Adrenal gland (tissue), 12 donors: ENCODE data around the gene CELSR2. TPM values are rescaled to one million over a fixed set of nuclear protein-coding genes. Genes with fewer than 3 reads are reported as not detected.

Experiments
- DNase-seq, 7 donors: peaks; one replicate each; pipeline ENCODE4 v3.0.0-alpha.2; 2019 to 2020
- H3K27ac ChIP-seq, 5 donors: fragments of 200-600 bp; sonication (generic) in 4 of 5; 1 replicate in 3 of 5; 2 replicates in 2 of 5; pipeline versions ENCODE4 v1.5.1 to v1.8.0; 2016 to 2020; ENCODE audit warnings: mild to moderate bottlenecking in 1 of 5
- H3K27me3 ChIP-seq: fragments of 200-600 bp; 2 replicates; pipeline ENCODE4 v1.8.0; 2021
- H3K36me3 ChIP-seq, 2 donors: fragments of 200-600 bp; replicated peaks in 1 of 2; 1 replicate in 1 of 2; 2 replicates in 1 of 2; pipeline versions ENCODE4 v1.5.1 to v1.8.0; 2018 to 2022
- H3K4me1 ChIP-seq, 2 donors: fragments of 200-600 bp; replicated peaks in 1 of 2; 1 replicate in 1 of 2; 2 replicates in 1 of 2; pipeline versions ENCODE4 v1.5.1 to v1.8.0; 2018 to 2021
- H3K4me3 ChIP-seq, 4 donors: fragments of 200-600 bp; sonication (generic) in 3 of 4; one replicate each; pipeline ENCODE4 v1.5.1; 2016 to 2018
- H3K9me3 ChIP-seq, 3 donors: fragments of 200-600 bp; sonication (generic) in 1 of 3; replicated peaks in 1 of 3; 1 replicate in 2 of 3; 2 replicates in 1 of 3; pipeline versions ENCODE4 v1.5.1 to v1.8.0; 2016 to 2021
- POLR2A ChIP-seq, 2 donors: fragments of 450-650 bp; IDR thresholded peaks; one replicate each; pipeline ENCODE4 v1.6.1; 2017; ENCODE audit warnings: antibody characterized with exemption in 2 of 2, mild to moderate bottlenecking in 2 of 2, moderate library complexity in 1 of 2
- WGBS, 4 donors: extraction: QIAGEN DNeasy Blood & Tissue Kit in 2 of 4; methylation state at CpG; one replicate each; pipeline versions ENCODE4 v1.1.5 to v1.1.7; 2013 to 2017; 5-methylcytosine and 5-hydroxymethylcytosine counted together
- intact Hi-C, 2 donors: fragments of 100-400 bp; cut with DNase I; formaldehyde crosslinking; loops; one replicate each; pipeline versions ENCODE4 v1.14.1 to v1.15.0; 2022 to 2023
- polyA plus RNA-seq, 3 donors: library from polyadenylated mRNA; stranded (reverse); fragments of 200-250 nt in 2 of 3; fragments of 350-450 nt in 1 of 3; fragmentation: Illumina TruSeq in 1 of 3; extraction: RNeasy Lipid Tissue Mini Kit (QIAGEN cat#74804) in 1 of 3; gene quantifications; one replicate each; pipeline ENCODE4 v1.2.3, GENCODE V29; 2013 to 2014
- total RNA-seq, 9 donors: library from RNA; depleted of rRNA in 4 of 9; stranded (reverse); fragments of >200 nt in 4 of 9; fragments of 120-200 nt in 1 of 9; fragmentation: NEBNext Ultra II Directional in 1 of 9; extraction: Animal tissue kit (Norgen Biotek cat#: 25700) in 1 of 9; gene quantifications; one replicate each; pipeline versions ENCODE4 v1.1.0 to v1.2.4, GENCODE V29; 2013 to 2023
- TF ChIP-seq, protein P1 (sequence below), 6 experiments: fragments of 450-650 bp in 4 of 6; fragments of 200-600 bp in 2 of 6; sonication (generic) in 1 of 6; IDR thresholded peaks; 1 replicate in 5 of 6; 2 replicates in 1 of 6; pipeline versions ENCODE4 v1.5.1 to v1.8.0; 2016 to 2021; ENCODE audit warnings: antibody characterized with exemption in 6 of 6, mild to moderate bottlenecking in 2 of 6, moderate library complexity in 1 of 6
- donor health status: healthy with polysubstance abuse.
- donor health status: Bipolar disorder and iron deficiency.
- donor health status: DM: yes; HTN: yes; CAD: no.
- donor health status: DM: no; HTN: no; CAD: no.
- donor health status: DM: no; HTN: no; CAD: no.
- donor health status: DM: yes; HTN: yes; CAD: no.

The CELSR2 gene
- total and polyA plus RNA-seq, 12 donors = 0.89 to 9.1 (median 5.1) TPM

DNA sequence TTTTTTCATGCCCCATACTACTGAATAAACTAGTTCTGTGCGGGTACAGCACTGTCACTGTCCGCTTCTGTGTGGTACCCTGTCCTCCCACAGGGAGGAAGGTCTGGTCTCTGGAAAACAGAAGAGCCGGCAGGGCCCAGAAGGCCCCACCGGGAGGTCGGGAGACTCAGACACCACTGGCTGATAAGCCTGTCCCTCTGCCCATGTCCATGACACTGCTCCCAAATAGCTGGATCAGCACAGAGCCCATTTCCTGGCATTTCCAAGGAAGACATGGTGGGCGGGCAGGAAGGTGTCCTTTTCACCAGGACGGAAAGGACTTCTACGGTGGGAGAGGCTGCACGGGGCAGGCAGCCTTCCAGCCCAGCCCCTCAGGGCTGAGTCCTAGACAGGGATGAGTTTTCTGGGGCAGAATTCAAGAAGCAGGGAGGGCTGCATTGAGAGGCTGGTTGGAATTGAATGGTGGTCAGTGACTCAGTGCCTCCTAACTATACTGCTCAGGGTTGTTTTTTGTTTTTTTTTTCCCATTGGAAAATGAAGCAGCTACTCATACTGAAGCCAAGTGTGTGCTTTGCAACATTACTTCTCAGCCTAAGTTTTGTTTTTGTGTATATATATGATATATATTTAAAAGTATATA lies 26.5 kb downstream of the CELSR2 start:
- Histone ChIP-seq H3K4me1 (peaks cover 0 to 4% of the 10 kb centered on the region in 2 donors), H3K4me3 (no peak overlapping the region), H3K36me3 (no peaks in the 10 kb centered on the region), H3K27me3 (no peaks in the 10 kb centered on the region), H3K9me3 (no peaks in the 10 kb centered on the region), H3K27ac (peak overlapping the region in 2 of 5 donors; percentile 29 to 44)
- 61 to 76% (median 75%) methylated on average over 9 of the region's 9 CpGs for WGBS, 4 donors
- TF ChIP-seq POLR2A (IDR thresholded peaks at IDR 0.05) = no peak
- TF ChIP-seq, protein P1, sequence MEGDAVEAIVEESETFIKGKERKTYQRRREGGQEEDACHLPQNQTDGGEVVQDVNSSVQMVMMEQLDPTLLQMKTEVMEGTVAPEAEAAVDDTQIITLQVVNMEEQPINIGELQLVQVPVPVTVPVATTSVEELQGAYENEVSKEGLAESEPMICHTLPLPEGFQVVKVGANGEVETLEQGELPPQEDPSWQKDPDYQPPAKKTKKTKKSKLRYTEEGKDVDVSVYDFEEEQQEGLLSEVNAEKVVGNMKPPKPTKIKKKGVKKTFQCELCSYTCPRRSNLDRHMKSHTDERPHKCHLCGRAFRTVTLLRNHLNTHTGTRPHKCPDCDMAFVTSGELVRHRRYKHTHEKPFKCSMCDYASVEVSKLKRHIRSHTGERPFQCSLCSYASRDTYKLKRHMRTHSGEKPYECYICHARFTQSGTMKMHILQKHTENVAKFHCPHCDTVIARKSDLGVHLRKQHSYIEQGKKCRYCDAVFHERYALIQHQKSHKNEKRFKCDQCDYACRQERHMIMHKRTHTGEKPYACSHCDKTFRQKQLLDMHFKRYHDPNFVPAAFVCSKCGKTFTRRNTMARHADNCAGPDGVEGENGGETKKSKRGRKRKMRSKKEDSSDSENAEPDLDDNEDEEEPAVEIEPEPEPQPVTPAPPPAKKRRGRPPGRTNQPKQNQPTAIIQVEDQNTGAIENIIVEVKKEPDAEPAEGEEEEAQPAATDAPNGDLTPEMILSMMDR (IDR thresholded peaks at IDR 0.05) = no peak
- DNase-seq = peak in 1 of 7 donors; percentile 14
- intact Hi-C loops = loop anchor here (2.0 to 10.0 kb wide), 2 partner anchors 123 to 259 kb away; partner anchors contain the start of gene GPR61 (in 2 of the 2)

DNA sequence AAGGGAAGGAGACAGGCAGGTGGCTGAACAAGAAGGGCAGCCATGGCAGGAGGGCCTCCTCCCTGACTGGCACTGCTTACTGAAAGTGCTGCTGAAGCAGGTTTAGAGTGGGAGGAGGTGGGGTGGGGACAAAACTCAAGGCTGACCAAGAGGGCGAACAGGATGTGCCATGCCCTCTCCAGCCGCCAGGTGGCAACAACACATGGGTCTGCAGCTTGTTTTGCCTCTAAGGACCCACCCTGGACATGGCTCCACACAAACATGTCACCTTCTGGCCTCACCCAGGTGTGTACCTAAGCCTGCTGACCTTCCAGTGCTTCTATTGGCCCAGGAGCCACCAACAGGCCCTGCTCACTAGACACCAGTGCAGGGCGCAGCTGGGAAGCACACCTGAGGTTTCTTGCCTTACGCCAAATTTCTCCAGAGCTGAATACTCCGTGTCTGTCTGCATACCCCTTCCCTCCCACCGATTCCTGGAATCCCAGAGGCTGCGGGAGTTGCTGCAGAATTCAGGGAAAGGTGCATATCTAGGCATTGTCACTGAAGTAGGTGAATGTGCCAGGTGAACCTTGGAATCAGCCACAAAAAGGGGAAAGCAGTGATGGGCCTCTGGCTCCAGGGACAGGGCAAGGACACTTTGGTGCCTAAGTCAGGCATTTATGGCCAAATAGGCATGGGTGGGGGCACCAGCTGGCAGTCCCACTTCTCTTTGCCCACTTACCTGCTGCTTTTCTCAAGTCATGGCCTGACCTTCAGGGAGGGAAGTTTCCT lies 28.3 kb downstream of the CELSR2 start:
- intact Hi-C loops = loop anchor here (2.0 to 10.0 kb wide), 2 partner anchors 121 to 257 kb away; partner anchors contain the start of gene GPR61 (in 2 of the 2)
- Histone ChIP-seq H3K4me3 (no peak overlapping the region), H3K9me3 (no peaks in the 10 kb centered on the region), H3K27me3 (no peaks in the 10 kb centered on the region), H3K27ac (no peak overlapping the region), H3K36me3 (no peaks in the 10 kb centered on the region), H3K4me1 (peaks cover 0 to 14% of the 10 kb centered on the region in 2 donors)
- WGBS, 4 donors = 64 to 69% (median 66%) methylated on average over 7 of the region's 7 CpGs
- peak; percentile 78 to 94 (median 84) for DNase-seq
- TF ChIP-seq POLR2A (IDR thresholded peaks at IDR 0.05) = no peak
- TF ChIP-seq, protein P1 (IDR thresholded peaks at IDR 0.05) = peak; percentile 87 to 96 (median 92)

DNA sequence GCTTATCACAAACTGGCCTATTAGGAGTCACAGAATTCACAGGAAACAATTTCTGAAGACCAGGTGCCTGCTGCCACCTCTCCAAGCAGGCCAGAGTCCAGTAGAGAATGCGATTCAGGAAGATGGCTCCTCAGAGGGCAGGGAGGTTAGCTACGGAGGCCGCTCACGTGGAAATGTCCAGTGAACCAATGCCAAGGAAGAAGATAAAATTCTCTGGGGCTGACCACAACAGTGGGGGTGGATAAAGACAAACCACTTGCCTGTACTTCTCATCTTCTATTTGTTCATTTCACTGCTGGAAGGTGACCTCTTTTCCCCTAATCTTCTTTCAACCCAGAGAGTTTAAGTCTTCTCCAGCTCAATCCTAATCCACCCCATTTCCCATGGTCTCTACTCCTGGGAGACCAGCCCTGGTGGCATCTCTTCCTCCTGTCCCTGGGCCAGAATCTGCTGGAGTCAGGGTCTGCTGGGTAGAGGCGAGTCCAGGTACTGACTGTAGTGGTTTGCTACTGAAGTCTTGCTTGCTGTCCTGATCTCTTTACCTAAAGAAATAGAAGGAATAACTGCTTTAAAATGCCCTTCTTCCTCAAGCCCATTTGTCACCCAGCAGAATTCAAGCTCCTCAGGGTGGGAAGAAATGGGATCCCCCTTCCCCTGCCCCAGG lies 30.4 kb downstream of the CELSR2 start:
- peaks cover 0 to 21% of the 10 kb centered on the region in 2 donors for H3K4me1 ChIP-seq
- H3K36me3 ChIP-seq = no peaks in the 10 kb centered on the region
- intact Hi-C loops = loop anchor here (10.0 kb wide), 1 partner anchor 255 kb away; the partner anchor contains the start of gene GPR61 (in 2 of the 2)
- TF ChIP-seq POLR2A (IDR thresholded peaks at IDR 0.05) = no peak
- TF ChIP-seq, protein P1 (IDR thresholded peaks at IDR 0.05) = no peak
- H3K27me3 ChIP-seq = no peaks in the 10 kb centered on the region
- no peak for DNase-seq
- no peaks in the 10 kb centered on the region for H3K9me3 ChIP-seq
- no peak overlapping the region for H3K27ac ChIP-seq
- WGBS, 4 donors = 87 to 98% (median 90%) methylated on average over 5 of the region's 5 CpGs
- no peak overlapping the region for H3K4me3 ChIP-seq

DNA sequence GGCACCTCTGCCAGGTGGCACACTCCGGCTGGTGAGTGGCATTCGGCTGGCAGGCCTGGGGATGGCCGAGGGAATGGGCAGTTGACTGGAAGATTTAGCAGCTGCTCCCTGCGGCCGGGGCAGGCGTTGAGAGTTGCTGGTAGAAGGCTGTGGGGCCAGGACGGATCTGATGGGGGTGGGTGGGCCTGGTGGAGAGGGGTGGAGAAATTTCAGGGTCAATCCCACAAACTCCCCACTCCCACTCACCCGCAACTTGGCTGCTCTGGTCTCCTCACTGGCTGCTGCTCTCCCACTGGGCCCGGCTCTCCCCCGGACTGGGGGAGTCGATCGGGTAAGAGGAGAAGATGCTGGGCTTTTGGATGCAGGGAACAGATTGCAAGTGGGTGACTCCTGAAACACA lies 31.5 kb downstream of the CELSR2 start:
- WGBS, 4 donors = 93 to 97% (median 95%) methylated on average over 6 to 12 of the region's 12 CpGs
- no peak overlapping the region for H3K27ac ChIP-seq
- intact Hi-C loops = no loop called here

More for the DNA sequence above, 31.5 kb downstream of the CELSR2 start:
- TF ChIP-seq, protein P1 (IDR thresholded peaks at IDR 0.05) = no peak
- TF ChIP-seq POLR2A (IDR thresholded peaks at IDR 0.05) = no peak
- Histone ChIP-seq H3K27me3 (no peaks in the 10 kb centered on the region), H3K36me3 (no peaks in the 10 kb centered on the region), H3K4me1 (peaks cover 0 to 21% of the 10 kb centered on the region in 2 donors), H3K9me3 (no peaks in the 10 kb centered on the region), H3K4me3 (no peak overlapping the region)
- DNase-seq = peak in 2 of 7 donors; percentile 16
